Liver (tissue), 9 donors: ENCODE data around the gene NODAL. TPM values are rescaled to one million over a fixed set of nuclear protein-coding genes. Genes with fewer than 3 reads are reported as not detected.

ENCODE experiments used
- DNase-seq: peaks from one replicate; pipeline ENCODE4 v3.0.0-alpha.2; 2017; ENCODE audit warnings: low spot score
- H3K27ac ChIP-seq, 2 donors: one replicate each; pipeline ENCODE4 v1.7.0; 2013; ENCODE audit warnings: inconsistent platforms in 2 of 2, low read length in 2 of 2, control low read depth in 1 of 2, low read depth in 1 of 2, mild to moderate bottlenecking in 1 of 2
- H3K27me3 ChIP-seq, 4 donors: one replicate each; pipeline versions ENCODE4 v1.6.1 to v1.7.0; 2013; ENCODE audit warnings: low read length in 3 of 4, inconsistent platforms in 1 of 4, mild to moderate bottlenecking in 1 of 4, moderate library complexity in 1 of 4; ENCODE audit not compliant: control insufficient read depth in 4 of 4, insufficient read depth in 4 of 4
- H3K36me3 ChIP-seq, 4 donors: one replicate each; pipeline versions ENCODE4 v1.6.1 to v1.7.0; 2013; ENCODE audit warnings: low read length in 3 of 4, mild to moderate bottlenecking in 3 of 4, low read depth in 1 of 4, moderate library complexity in 1 of 4; ENCODE audit not compliant: control insufficient read depth in 4 of 4, insufficient read depth in 3 of 4
- H3K4me1 ChIP-seq, 4 donors: one replicate each; pipeline versions ENCODE4 v1.6.1 to v1.7.0; 2013; ENCODE audit warnings: low read length in 3 of 4, mild to moderate bottlenecking in 3 of 4, moderate library complexity in 1 of 4; ENCODE audit not compliant: control insufficient read depth in 4 of 4, insufficient read depth in 4 of 4
- H3K4me3 ChIP-seq, 3 donors: one replicate each; pipeline versions ENCODE4 v1.6.1 to v1.7.0; 2013; ENCODE audit warnings: low read length in 3 of 3, control low read depth in 1 of 3, low read depth in 1 of 3, mild to moderate bottlenecking in 1 of 3
- H3K9ac ChIP-seq, 2 donors: one replicate each; pipeline ENCODE4 v1.7.0; 2013; ENCODE audit warnings: low read length in 2 of 2, mild to moderate bottlenecking in 2 of 2, moderate library complexity in 2 of 2, control low read depth in 1 of 2, low read depth in 1 of 2
- H3K9me3 ChIP-seq, 4 donors: one replicate each; pipeline versions ENCODE4 v1.6.1 to v1.7.0; 2013; ENCODE audit warnings: low read length in 3 of 4; ENCODE audit not compliant: control insufficient read depth in 4 of 4
- CTCF ChIP-seq: fragments of 150-350 bp; IDR thresholded peaks from 2 replicates; pipeline ENCODE4 v1.5.1; 2017; ENCODE audit warnings: improper control_type of control experiment, low read depth, low read length; ENCODE audit not compliant: missing input control
- EGR1 ChIP-seq, 2 donors: IDR thresholded peaks; 2 replicates each; pipeline ENCODE4 v1.6.1; 2016 to 2018; ENCODE audit warnings: antibody characterized with exemption in 2 of 2, low read depth in 2 of 2
- HNF4A ChIP-seq, 2 donors: conservative IDR thresholded peaks; 2 replicates each; pipeline ENCODE4 v1.6.1; 2016; ENCODE audit warnings: antibody characterized with exemption in 2 of 2, mild to moderate bottlenecking in 2 of 2
- JUND ChIP-seq, 2 donors: IDR thresholded peaks; 2 replicates each; pipeline ENCODE4 v1.6.1; 2016; ENCODE audit warnings: antibody characterized with exemption in 2 of 2
- NR2F2 ChIP-seq: IDR thresholded peaks from 2 replicates; pipeline ENCODE4 v1.6.1; 2016; ENCODE audit warnings: antibody characterized with exemption
- REST ChIP-seq: IDR thresholded peaks from 2 replicates; pipeline ENCODE4 v1.6.1; 2016; ENCODE audit warnings: antibody characterized with exemption, mild to moderate bottlenecking
- RXRA ChIP-seq, 2 donors: IDR thresholded peaks; 2 replicates each; pipeline ENCODE4 v1.6.1; 2017 to 2018; ENCODE audit warnings: antibody characterized with exemption in 2 of 2, mild to moderate bottlenecking in 1 of 2
- SP1 ChIP-seq: IDR thresholded peaks from 2 replicates; pipeline ENCODE4 v1.6.1; 2018; ENCODE audit warnings: antibody characterized with exemption, mild to moderate bottlenecking
- YY1 ChIP-seq: IDR thresholded peaks from 2 replicates; pipeline ENCODE4 v1.6.1; 2016; ENCODE audit warnings: antibody characterized with exemption, mild to moderate bottlenecking
- WGBS: extraction: QIAGEN DNeasy Blood & Tissue Kit; methylation state at CpG from one replicate; pipeline ENCODE4 v1.1.7; 2013; 5-methylcytosine and 5-hydroxymethylcytosine counted together
- polyA plus RNA-seq, 2 donors: library from polyadenylated mRNA; stranded (reverse) in 1 of 2; unstranded in 1 of 2; fragments of 200-250 nt in 1 of 2; fragments of >200 nt in 1 of 2; fragmentation: Nextera tagmentation in 1 of 2; extraction: Ambion mirVana in 1 of 2; gene quantifications; one replicate each; pipeline versions ENCODE4 v1.2.1 to v1.2.3, GENCODE V29; 2013 to 2015
- total RNA-seq, 2 donors: library from RNA; depleted of rRNA; stranded (reverse); fragments of >200 nt; gene quantifications; one replicate each; pipeline ENCODE4 v1.2.3, GENCODE V29; 2014
- donor health status: healthy.
- donor health status: healthy.
- donor health status: healthy.
- donor health status: healthy.
- donor health status: healthy.

The NODAL gene
- total and polyA plus RNA-seq, 4 donors: not detected

- Histone ChIP-seq H3K4me3 (peak overlapping the region in 1 of 3 donors; percentile 26), H3K9ac (peak overlapping the region in 1 of 2 donors; percentile 85), H3K9me3 (no peaks in the 10 kb centered on the region), H3K4me1 (peaks cover 6 to 23% (median 18%) of the 10 kb centered on the region in 4 donors), H3K27me3 (no peaks in the 10 kb centered on the region), H3K27ac (peak overlapping the region; percentile 88 to 99), H3K36me3 (no peaks in the 10 kb centered on the region)
- TF ChIP-seq YY1 (no peak), HNF4A (conservative IDR thresholded peaks at IDR 0.05) (peak in 1 of 2 donors; percentile 9), RXRA (IDR thresholded peaks at IDR 0.05) (peak in 1 of 2 donors; percentile 42), NR2F2 (peak; percentile 20), SP1 (peak; percentile 64), EGR1 (IDR thresholded peaks at IDR 0.05; ENCODE audit: low read depth in 2 of 2) (no peak), REST (no peak)
- no peak for DNase-seq
- WGBS: 7% methylated on average over 12 of the region's 12 CpGs
Measured at GRCh38 chr10:70403483-70404035, 37.9 kb downstream of the NODAL start.

DNA sequence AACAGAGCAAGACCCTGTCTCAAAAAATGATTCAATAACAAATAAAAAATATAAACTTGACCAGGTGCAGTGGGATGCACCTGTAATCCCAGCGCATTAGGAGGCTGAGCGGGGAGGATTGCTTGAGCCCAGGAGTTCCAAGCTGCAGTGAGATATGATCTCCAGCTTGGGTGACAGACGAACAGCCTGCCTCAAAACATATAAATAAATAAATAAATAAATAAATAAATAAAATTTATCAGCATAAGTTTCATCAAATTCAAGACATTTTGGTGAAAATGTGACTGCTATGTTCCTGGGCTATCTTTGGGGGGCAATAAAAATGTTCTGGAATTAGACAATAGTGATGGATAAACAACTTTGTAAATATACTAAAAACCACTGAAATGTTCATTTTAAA is 42.3 kb downstream of the NODAL start:
- Histone ChIP-seq H3K36me3 (no peaks in the 10 kb centered on the region), H3K9ac (no peak overlapping the region), H3K27ac (no peak overlapping the region), H3K27me3 (no peaks in the 10 kb centered on the region), H3K4me3 (no peak overlapping the region), H3K4me1 (peaks cover 0 to 7% (median 4%) of the 10 kb centered on the region in 4 donors), H3K9me3 (no peaks in the 10 kb centered on the region)
- no peak for DNase-seq
- WGBS: 96% methylated on average over 3 of the region's 3 CpGs
- TF ChIP-seq JUND (IDR thresholded peaks at IDR 0.05): no peak
- no peak for TF ChIP-seq CTCF
- no peak for TF ChIP-seq EGR1 (IDR thresholded peaks at IDR 0.05; ENCODE audit: low read depth in 2 of 2)
- no peak for TF ChIP-seq REST
- TF ChIP-seq HNF4A (conservative IDR thresholded peaks at IDR 0.05): no peak
